Heart left ventricle (tissue), 16 donors: ENCODE results near the gene PDCD11. TPM values are rescaled to one million over a fixed set of nuclear protein-coding genes. Genes with fewer than 3 reads are reported as not detected.

Experiments used
- ATAC-seq, 4 donors: fragments of 200-7000 bp; cut with Tn5 transposase; one replicate each; pipeline ENCODE4 v1.9.1; 2020 to 2022; ENCODE audit warnings: moderate library complexity in 4 of 4, mild to moderate bottlenecking in 3 of 4, moderate number of reproducible peaks in 1 of 4
- DNase-seq, 5 donors: peaks; one replicate each; pipeline ENCODE4 v3.0.0-alpha.2; 2020
- H3K27ac ChIP-seq, 12 donors: fragments of 200-600 bp; sonication (generic) in 4 of 12; one replicate each; pipeline versions ENCODE4 v1.5.0 to v1.8.0; 2016 to 2022; ENCODE audit warnings: mild to moderate bottlenecking in 2 of 12
- H3K27me3 ChIP-seq, 9 donors: fragments of 200-600 bp; sonication (generic) in 2 of 9; one replicate each; pipeline versions ENCODE4 v1.5.1 to v1.8.0; 2016 to 2022; ENCODE audit warnings: mild to moderate bottlenecking in 3 of 9
- H3K36me3 ChIP-seq, 9 donors: fragments of 200-600 bp; sonication (generic) in 2 of 9; one replicate each; pipeline versions ENCODE4 v1.5.0 to v1.8.0; 2018 to 2022; ENCODE audit warnings: mild to moderate bottlenecking in 2 of 9
- H3K4me1 ChIP-seq, 12 donors: fragments of 200-600 bp; sonication (generic) in 4 of 12; one replicate each; pipeline versions ENCODE4 v1.5.0 to v1.8.0; 2016 to 2022; ENCODE audit warnings: mild to moderate bottlenecking in 3 of 12
- H3K4me3 ChIP-seq, 12 donors: fragments of 200-600 bp; sonication (generic) in 4 of 12; one replicate each; pipeline versions ENCODE4 v1.5.0 to v1.8.0; 2017 to 2022; ENCODE audit warnings: mild to moderate bottlenecking in 9 of 12, moderate library complexity in 4 of 12
- H3K9me3 ChIP-seq, 12 donors: fragments of 200-600 bp; sonication (generic) in 4 of 12; one replicate each; pipeline versions ENCODE4 v1.5.0 to v1.8.0; 2016 to 2022; ENCODE audit warnings: mild to moderate bottlenecking in 1 of 12
- CTCF ChIP-seq, 12 donors: fragments of 200-600 bp; sonication (generic) in 4 of 12; IDR thresholded peaks; one replicate each; pipeline versions ENCODE4 v1.5.0 to v1.8.0; 2018 to 2022; ENCODE audit warnings: antibody characterized with exemption in 12 of 12, mild to moderate bottlenecking in 5 of 12
- POLR2A ChIP-seq, 2 donors: fragments of 450-650 bp; IDR thresholded peaks; one replicate each; pipeline ENCODE4 v1.6.1; 2017; ENCODE audit warnings: antibody characterized with exemption in 2 of 2, mild to moderate bottlenecking in 2 of 2, moderate library complexity in 2 of 2
- whole genome bisulfite sequencing, 4 donors: extraction: QIAGEN DNeasy Blood & Tissue Kit in 2 of 4; methylation state at CpG; one replicate each; pipeline versions ENCODE4 v1.1.5 to v1.1.7; 2013 to 2018; 5-methylcytosine and 5-hydroxymethylcytosine counted together
- intact Hi-C, 10 donors: fragments of 100-400 bp; cut with DNase I; formaldehyde crosslinking; loops; one replicate each; pipeline versions ENCODE4 v1.11.1 to v1.14.2; 2022
- polyA plus RNA-seq, 2 donors: library from polyadenylated mRNA; stranded (reverse); fragments of 200-250 nt; gene quantifications; one replicate each; pipeline ENCODE4 v1.2.3, GENCODE V29; 2013
- total RNA-seq, 9 donors: library from RNA; depleted of rRNA in 2 of 9; stranded (reverse); fragments of >200 nt in 2 of 9; fragmentation: NEBNext Ultra II Directional in 3 of 9; extraction: Animal tissue kit (Norgen Biotek cat#: 25700) in 3 of 9; gene quantifications; one replicate each; pipeline versions ENCODE4 v1.1.0 to v1.2.4, GENCODE V29; 2016 to 2023
- donor health status: ischemic (EF 13 %, LVEDD 7.1; RV severe dilation, severe dysfunction).
- donor health status: healthy with polysubstance abuse.
- donor health status: DM: no; HTN: yes; CAD: no.
- donor health status: DM: no; HTN: no; CAD: no.
- donor health status: ischemic (EF 25% LVEDD 6.9; RV normal size, moderate dysfunction).
- donor health status: ischemic (EF 25% LVEDD 5.7; RV mildly dilated, moderate dysfunction).
- donor health status: healthy.
- donor health status: DM: yes; HTN: yes; CAD: no.
- donor health status: ischemic (EF 35%, LVEDD 5.7; RV mildly dilated, moderate dysfunction).
- donor health status: nonischemic (EF 11% LVEDD 7.7; RV severe dilation, severe dysfunction).
- donor health status: DM: yes; HTN: yes; CAD: no.
- donor health status: PGD.
- donor health status: ischemic (EF 29% LVEDD 5.4; RV normal size, mild dysfunction).
- donor health status: nonischemic (EF 23%, LVEDD 6.1; RV moderate dilation, normal function).

PDCD11 gene
- total and polyA plus RNA-seq, 11 donors: 8.0 to 17.2 (median 12.1) TPM

GRCh38 chr10:103455235-103455634 is 58.8 kb downstream of the PDCD11 start:
- DNase-seq (peak in 1 of 5 donors; percentile 56), ATAC-seq (no peak)
- Histone ChIP-seq H3K4me1 (peaks cover 0 to 20% (median 8%) of the 10 kb centered on the region in 12 donors), H3K4me3 (no peak overlapping the region), H3K36me3 (peaks cover 0 to 4% (median 0%) of the 10 kb centered on the region in 9 donors), H3K27me3 (no peaks in the 10 kb centered on the region), H3K27ac (no peak overlapping the region), H3K9me3 (no peaks in the 10 kb centered on the region)
- intact Hi-C loops: no loop called here
- TF ChIP-seq CTCF (IDR thresholded peaks at IDR 0.05) (no peak), POLR2A (IDR thresholded peaks at IDR 0.05) (no peak)
- 88 to 91% (median 89%) methylated on average over 19 to 25 of the region's 25 CpGs for WGBS, 4 donors

GRCh38 chr10:103456074-103456660 is 59.7 kb downstream of the PDCD11 start:
- TF ChIP-seq CTCF (IDR thresholded peaks at IDR 0.05) (no peak), POLR2A (IDR thresholded peaks at IDR 0.05) (no peak)
- DNase-seq: peak in 1 of 5 donors; percentile 10
- Histone ChIP-seq H3K36me3 (no peaks in the 10 kb centered on the region), H3K9me3 (no peaks in the 10 kb centered on the region), H3K27me3 (no peaks in the 10 kb centered on the region), H3K27ac (no peak overlapping the region), H3K4me1 (peaks cover 0 to 11% (median 4%) of the 10 kb centered on the region in 12 donors), H3K4me3 (no peak overlapping the region)
- ATAC-seq: no peak
- intact Hi-C loops: no loop called here
- 91 to 95% (median 92%) methylated on average over 7 to 9 of the region's 9 CpGs for WGBS, 4 donors

- no peak for TF ChIP-seq CTCF (IDR thresholded peaks at IDR 0.05)
- TF ChIP-seq POLR2A (IDR thresholded peaks at IDR 0.05): no peak
- ATAC-seq (no peak), DNase-seq (no peak)
- Histone ChIP-seq H3K4me3 (no peak overlapping the region), H3K9me3 (no peaks in the 10 kb centered on the region), H3K27ac (no peak overlapping the region), H3K27me3 (no peaks in the 10 kb centered on the region), H3K36me3 (no peaks in the 10 kb centered on the region), H3K4me1 (peaks cover 0 to 8% (median 4%) of the 10 kb centered on the region in 12 donors)
- intact Hi-C loops: no loop called here
- 65 to 79% (median 75%) methylated on average over 8 of the region's 8 CpGs for WGBS, 4 donors
Observed at GRCh38 chr10:103457176-103457712, 60.8 kb downstream of the PDCD11 start.

GRCh38 chr10:103457896-103458583 is 61.6 kb downstream of the PDCD11 start:
- H3K9me3 ChIP-seq: no peaks in the 10 kb centered on the region
- 94 to 98% (median 97%) methylated on average over 31 to 39 of the region's 39 CpGs for WGBS, 4 donors
- no peak for TF ChIP-seq CTCF (IDR thresholded peaks at IDR 0.05)
- no peak for TF ChIP-seq POLR2A (IDR thresholded peaks at IDR 0.05)
- ATAC-seq (no peak), DNase-seq (no peak)
- no peaks in the 10 kb centered on the region for H3K36me3 ChIP-seq
- no peak overlapping the region for H3K27ac ChIP-seq
- intact Hi-C loops: no loop called here
- H3K4me1 ChIP-seq: peaks cover 0 to under 1% (median 0%) of the 10 kb centered on the region in 12 donors
- H3K4me3 ChIP-seq: no peak overlapping the region
- H3K27me3 ChIP-seq: no peaks in the 10 kb centered on the region
